ENCODE results near the gene GOT1.
A peak's percentile ranks its signal among the peaks of the same experiment; 100 is the strongest.

Gene GOT1

GRCh38 chr10:99430451-99431189, at the start of gene GOT1:
Gene GOT1, minus strand, starts transcription at chr10:99430624. Its CDS starts 59 bp downstream, at chr10:99430565.
- H3K4me3 ChIP-seq (ENCODE audit: low read length), result peak within 1 kb of the TSS; percentile 94
- TF ChIP-seq, protein P1, sequence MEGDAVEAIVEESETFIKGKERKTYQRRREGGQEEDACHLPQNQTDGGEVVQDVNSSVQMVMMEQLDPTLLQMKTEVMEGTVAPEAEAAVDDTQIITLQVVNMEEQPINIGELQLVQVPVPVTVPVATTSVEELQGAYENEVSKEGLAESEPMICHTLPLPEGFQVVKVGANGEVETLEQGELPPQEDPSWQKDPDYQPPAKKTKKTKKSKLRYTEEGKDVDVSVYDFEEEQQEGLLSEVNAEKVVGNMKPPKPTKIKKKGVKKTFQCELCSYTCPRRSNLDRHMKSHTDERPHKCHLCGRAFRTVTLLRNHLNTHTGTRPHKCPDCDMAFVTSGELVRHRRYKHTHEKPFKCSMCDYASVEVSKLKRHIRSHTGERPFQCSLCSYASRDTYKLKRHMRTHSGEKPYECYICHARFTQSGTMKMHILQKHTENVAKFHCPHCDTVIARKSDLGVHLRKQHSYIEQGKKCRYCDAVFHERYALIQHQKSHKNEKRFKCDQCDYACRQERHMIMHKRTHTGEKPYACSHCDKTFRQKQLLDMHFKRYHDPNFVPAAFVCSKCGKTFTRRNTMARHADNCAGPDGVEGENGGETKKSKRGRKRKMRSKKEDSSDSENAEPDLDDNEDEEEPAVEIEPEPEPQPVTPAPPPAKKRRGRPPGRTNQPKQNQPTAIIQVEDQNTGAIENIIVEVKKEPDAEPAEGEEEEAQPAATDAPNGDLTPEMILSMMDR (IDR thresholded peaks at IDR 0.05; ENCODE audit: insufficient read depth, low read depth, low read length, missing control alignments), result no peak
- DNase-seq (ENCODE audit: low read depth), result peak; percentile 99

DNA sequence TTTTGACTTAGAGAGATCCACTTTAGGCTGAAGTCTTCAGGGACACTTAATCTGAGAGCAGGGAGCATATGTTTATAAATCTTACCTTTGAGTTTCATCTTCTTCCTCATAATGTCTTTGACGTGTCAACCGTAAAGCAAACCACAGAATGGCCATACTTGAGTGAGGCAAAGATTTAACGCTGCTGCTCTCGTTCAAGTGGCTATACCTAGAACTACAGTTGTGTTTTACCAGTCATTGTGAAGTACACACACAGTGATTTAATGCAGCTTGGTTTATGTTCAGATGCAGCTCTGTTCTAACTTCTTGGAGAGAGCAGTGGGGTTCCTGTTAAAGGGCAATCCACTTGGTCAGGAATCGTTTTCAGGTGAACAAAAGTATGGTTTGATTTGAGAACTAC, 39.9 kb upstream of the GOT1 start:
- TF ChIP-seq, protein P1 (IDR thresholded peaks at IDR 0.05; ENCODE audit: insufficient read depth, low read depth, low read length, missing control alignments), result no peak
- no peak for DNase-seq (ENCODE audit: low read depth)
- H3K4me3 ChIP-seq (ENCODE audit: low read length), result no peak overlapping the region

DNA sequence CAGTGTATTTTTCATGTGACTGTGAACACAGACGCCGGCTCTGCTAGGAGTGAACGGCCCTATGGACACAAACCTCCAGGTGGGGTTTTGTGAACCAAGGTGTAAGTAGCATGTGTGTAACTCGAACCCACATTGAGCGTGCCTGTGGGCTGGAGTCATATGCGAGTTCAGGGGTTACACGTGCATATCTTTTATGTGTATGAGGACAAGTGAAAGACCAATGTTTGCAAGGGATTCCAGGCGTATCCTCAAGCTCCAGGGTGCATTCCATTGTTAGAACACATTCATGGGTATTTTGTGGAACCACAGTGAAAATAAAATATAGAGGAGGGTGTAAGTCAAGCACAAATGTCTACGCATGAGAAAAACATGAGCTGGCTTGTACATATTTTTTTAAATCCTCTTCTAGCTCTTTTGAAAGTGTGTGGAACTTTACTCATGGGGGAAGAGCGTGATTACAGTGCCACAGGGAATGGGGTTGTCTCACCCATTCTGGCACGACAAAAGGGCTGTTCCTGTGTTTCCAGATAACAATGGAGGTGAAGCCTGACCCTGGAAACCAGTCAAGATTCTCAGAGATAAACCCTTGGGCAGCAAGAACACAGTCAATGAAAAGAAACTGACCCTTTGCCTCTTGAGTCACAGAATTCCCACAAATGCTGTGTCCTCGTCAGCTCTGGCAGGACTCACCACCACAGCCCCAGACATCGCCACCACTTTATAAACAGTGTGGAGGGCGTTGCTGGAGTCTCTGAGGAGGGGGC, 37.0 kb upstream of the GOT1 start:
- TF ChIP-seq, protein P1 (IDR thresholded peaks at IDR 0.05; ENCODE audit: insufficient read depth, low read depth, low read length, missing control alignments), result no peak
- DNase-seq (ENCODE audit: low read depth), result peak; percentile 36
- H3K4me3 ChIP-seq (ENCODE audit: low read length), result no peak overlapping the region

- TF ChIP-seq, protein P1 (IDR thresholded peaks at IDR 0.05; ENCODE audit: insufficient read depth, low read depth, low read length, missing control alignments), result no peak
- no peak for DNase-seq (ENCODE audit: low read depth)
- H3K4me3 ChIP-seq (ENCODE audit: low read length), result no peak overlapping the region
Measured at GRCh38 chr10:99466632-99467223, 36.3 kb upstream of the GOT1 start.

DNA sequence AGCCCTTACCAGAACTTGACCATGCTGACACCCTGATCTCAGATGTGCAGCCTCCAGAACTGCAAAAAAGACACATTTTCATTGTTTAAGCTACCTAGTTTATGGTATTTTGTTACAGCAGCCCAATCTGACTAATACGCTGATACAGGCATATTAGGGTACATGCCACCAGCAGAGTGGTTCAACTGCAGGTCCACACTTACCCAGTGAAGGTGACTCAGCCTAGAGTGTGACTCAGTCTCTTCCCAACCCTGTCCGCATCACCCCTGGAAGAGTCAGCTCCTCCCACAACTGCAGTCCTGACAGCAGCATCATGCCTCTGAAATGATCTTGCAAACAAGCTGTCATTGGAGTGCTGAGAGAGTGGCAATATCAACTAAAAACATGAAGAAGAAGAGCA, 30.8 kb upstream of the GOT1 start:
- peak; percentile 91 for DNase-seq (ENCODE audit: low read depth)
- TF ChIP-seq, protein P1 (IDR thresholded peaks at IDR 0.05; ENCODE audit: insufficient read depth, low read depth, low read length, missing control alignments), result no peak
- no peak overlapping the region for H3K4me3 ChIP-seq (ENCODE audit: low read length)

DNA sequence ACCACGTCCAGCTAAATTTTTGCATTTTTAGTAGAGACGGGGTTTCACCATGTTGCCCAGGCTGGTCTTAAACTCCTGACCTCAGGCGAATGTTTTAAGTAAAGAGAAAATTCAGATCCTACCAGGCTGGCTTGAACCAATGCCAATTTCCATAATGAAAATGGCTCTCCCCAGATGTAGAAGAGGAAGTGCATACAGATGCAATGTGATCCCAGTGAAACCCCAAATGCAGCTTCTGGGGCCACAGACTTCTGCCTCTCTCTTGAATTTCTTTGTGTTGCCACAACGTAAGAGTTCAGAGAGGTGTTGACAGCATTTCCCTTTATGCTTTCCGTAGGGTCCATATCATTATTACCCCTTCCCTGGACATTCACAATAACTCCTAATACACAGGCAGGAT, 29.6 kb upstream of the GOT1 start:
- DNase-seq (ENCODE audit: low read depth), result no peak
- TF ChIP-seq, protein P1 (IDR thresholded peaks at IDR 0.05; ENCODE audit: insufficient read depth, low read depth, low read length, missing control alignments), result no peak
- no peak overlapping the region for H3K4me3 ChIP-seq (ENCODE audit: low read length)

All from epithelial cell of esophagus (primary cell).